Measurements from ENCODE around the gene IL17B. TPM values are rescaled to one million over a fixed set of nuclear protein-coding genes. Genes with fewer than 3 reads are reported as not detected.

IL17B gene
- total RNA-seq, 1 experiment from 2014 or later: not detected

DNA sequence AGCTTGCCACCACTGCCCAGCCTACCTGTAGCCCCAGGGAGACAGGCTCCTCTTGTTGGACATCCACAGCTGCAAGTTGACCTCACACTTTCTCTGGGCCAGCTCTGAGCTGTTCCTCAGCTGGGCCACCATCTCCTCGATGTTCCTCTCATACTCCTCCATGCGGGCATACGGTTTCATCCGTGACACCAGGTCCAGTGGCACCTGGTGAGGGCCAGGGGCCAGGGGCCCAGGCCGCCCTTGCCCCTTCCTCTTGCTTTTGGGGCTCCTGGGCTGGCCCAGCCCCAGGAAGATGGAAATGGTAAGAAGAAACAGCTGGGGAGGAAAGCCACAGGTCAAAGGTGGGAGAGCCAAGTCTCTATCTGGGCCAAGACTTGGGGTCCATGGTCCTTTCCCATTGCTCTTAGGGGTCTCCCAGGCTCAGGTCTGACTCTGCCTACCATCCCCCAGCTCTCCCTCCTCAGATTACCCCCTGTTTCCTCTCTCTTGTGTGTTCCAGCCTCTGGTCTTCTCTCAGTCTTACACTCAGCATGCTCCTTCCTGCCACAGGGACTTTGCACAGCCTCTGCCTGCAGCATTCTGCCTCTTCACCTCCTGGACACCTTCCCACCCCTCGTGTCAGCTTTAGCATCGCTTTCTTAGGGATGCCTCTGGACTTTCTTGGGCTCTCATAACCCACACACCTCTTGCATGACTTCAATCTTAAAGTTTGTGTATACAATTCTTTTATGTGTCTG, 2.2 kb downstream of the IL17B start:
- no peaks in the 10 kb centered on the region for H3K9me3 ChIP-seq
- POLR2A ChIA-PET: no interaction called here
- no peaks in the 10 kb centered on the region for H3K36me3 ChIP-seq (ENCODE audit: control insufficient read depth, insufficient read depth, low read length)
- Mint-ChIP-seq H3K9me3 (ENCODE audit: unreplicated experiment) (no peaks in the 10 kb centered on the region), H3K4me1 (ENCODE audit: low read depth, unreplicated experiment) (peaks cover 8% of the 10 kb centered on the region), H3K27ac (ENCODE audit: unreplicated experiment) (no peak overlapping the region), H3K36me3 (ENCODE audit: insufficient read depth, unreplicated experiment) (no peaks in the 10 kb centered on the region), H3K27me3 (ENCODE audit: insufficient read depth, unreplicated experiment) (no peaks in the 10 kb centered on the region), H3K4me3 (ENCODE audit: unreplicated experiment) (no peak overlapping the region)
- no peak for DNase-seq
- TF ChIP-seq, protein P1, sequence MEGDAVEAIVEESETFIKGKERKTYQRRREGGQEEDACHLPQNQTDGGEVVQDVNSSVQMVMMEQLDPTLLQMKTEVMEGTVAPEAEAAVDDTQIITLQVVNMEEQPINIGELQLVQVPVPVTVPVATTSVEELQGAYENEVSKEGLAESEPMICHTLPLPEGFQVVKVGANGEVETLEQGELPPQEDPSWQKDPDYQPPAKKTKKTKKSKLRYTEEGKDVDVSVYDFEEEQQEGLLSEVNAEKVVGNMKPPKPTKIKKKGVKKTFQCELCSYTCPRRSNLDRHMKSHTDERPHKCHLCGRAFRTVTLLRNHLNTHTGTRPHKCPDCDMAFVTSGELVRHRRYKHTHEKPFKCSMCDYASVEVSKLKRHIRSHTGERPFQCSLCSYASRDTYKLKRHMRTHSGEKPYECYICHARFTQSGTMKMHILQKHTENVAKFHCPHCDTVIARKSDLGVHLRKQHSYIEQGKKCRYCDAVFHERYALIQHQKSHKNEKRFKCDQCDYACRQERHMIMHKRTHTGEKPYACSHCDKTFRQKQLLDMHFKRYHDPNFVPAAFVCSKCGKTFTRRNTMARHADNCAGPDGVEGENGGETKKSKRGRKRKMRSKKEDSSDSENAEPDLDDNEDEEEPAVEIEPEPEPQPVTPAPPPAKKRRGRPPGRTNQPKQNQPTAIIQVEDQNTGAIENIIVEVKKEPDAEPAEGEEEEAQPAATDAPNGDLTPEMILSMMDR (IDR thresholded peaks at IDR 0.05; ENCODE audit: insufficient read depth in 1 of 2, low read depth in 1 of 2, low read length in 1 of 2, severe bottlenecking in 1 of 2, unreplicated experiment in 1 of 2): no peak
- CTCF ChIA-PET: interaction anchor here (1.7 kb wide), 1 partner anchor 9 kb away, joined by 7 read pairs; no protein-coding TSS in a partner anchor
- no peak overlapping the region for H3K4me3 ChIP-seq (ENCODE audit: low read depth, low read length)
- no TSS peak for BruUV-seq (replicated peaks)
- H3K4me1 ChIP-seq: 0 out of 2 replicates have a peak, but pooled peaks cover 6% of the 10 kb centered on the region
- intact Hi-C loops (cut with micrococcal nuclease; ENCODE audit: unreplicated experiment): no loop called here
- H3K27me3 ChIP-seq (replicated peaks; ENCODE audit: control insufficient read depth, insufficient read depth, low read length): no peaks in the 10 kb centered on the region

DNA sequence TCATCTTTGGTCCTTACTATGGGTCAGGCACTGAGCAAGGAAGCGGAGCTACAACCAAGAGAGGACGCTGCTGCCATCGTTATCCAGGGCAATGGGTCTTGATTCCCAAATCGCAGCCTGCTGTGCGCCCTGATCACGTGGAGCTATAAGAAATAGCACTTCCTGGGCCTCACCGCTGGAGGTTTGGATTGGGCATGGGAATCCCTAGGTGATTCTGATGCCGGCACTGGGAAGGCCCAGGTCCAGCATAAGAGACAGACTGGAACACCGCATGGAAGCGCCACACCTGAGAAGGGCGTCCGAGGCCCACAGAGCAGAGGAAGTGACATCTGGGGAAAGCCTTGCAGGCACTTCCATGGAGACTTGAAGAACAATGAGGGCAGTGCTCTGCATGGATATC, 3.0 kb downstream of the IL17B start:
- Histone ChIP-seq H3K27me3 (replicated peaks; ENCODE audit: control insufficient read depth, insufficient read depth, low read length) (no peaks in the 10 kb centered on the region), H3K36me3 (ENCODE audit: control insufficient read depth, insufficient read depth, low read length) (no peaks in the 10 kb centered on the region), H3K4me3 (ENCODE audit: low read depth, low read length) (no peak overlapping the region), H3K9me3 (no peaks in the 10 kb centered on the region), H3K4me1 (0 out of 2 replicates have a peak, but pooled peaks cover 6% of the 10 kb centered on the region)
- Mint-ChIP-seq H3K27ac (ENCODE audit: unreplicated experiment) (no peak overlapping the region), H3K4me1 (ENCODE audit: low read depth, unreplicated experiment) (no peaks in the 10 kb centered on the region), H3K9me3 (ENCODE audit: unreplicated experiment) (no peaks in the 10 kb centered on the region), H3K4me3 (ENCODE audit: unreplicated experiment) (no peak overlapping the region), H3K27me3 (ENCODE audit: insufficient read depth, unreplicated experiment) (no peaks in the 10 kb centered on the region), H3K36me3 (ENCODE audit: insufficient read depth, unreplicated experiment) (no peaks in the 10 kb centered on the region)
- CTCF ChIA-PET: interaction anchor here (1.7 kb wide), 1 partner anchor 8 kb away, joined by 7 read pairs; no protein-coding TSS in a partner anchor
- DNase-seq: no peak
- POLR2A ChIA-PET: no interaction called here
- intact Hi-C loops (cut with micrococcal nuclease; ENCODE audit: unreplicated experiment): no loop called here
- BruUV-seq (replicated peaks): no TSS peak
- TF ChIP-seq, protein P1 (IDR thresholded peaks at IDR 0.05; ENCODE audit: insufficient read depth in 1 of 2, low read depth in 1 of 2, low read length in 1 of 2, severe bottlenecking in 1 of 2, unreplicated experiment in 1 of 2): no peak

DNA sequence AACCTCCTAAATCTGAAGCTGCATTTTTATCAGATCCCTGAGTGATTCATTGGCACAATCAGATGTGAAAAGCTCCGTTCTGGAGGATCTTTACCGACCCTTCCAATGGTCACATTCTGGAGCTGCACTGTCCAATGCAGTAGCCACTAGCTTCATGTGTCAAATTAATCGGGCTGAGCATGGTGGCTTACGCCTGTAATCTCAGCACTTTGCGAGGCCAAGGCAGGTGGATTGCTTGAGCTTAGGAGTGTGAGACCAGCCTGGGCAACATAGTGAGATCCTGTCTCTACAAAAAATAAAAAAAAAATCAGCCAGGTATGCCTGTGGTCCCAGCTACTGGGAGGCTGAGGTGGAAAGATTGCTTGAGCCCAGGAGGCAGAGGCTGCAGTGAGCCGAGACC, 3.7 kb downstream of the IL17B start:
- TF ChIP-seq, protein P1 (IDR thresholded peaks at IDR 0.05; ENCODE audit: insufficient read depth in 1 of 2, low read depth in 1 of 2, low read length in 1 of 2, severe bottlenecking in 1 of 2, unreplicated experiment in 1 of 2): no peak

More for the DNA sequence above, 3.7 kb downstream of the IL17B start:
- no peaks in the 10 kb centered on the region for H3K9me3 Mint-ChIP-seq (ENCODE audit: unreplicated experiment)
- ChIA-PET CTCF (interaction anchor here (0.6 kb wide), 1 partner anchor 1877 kb away, joined by 3 read pairs; the partner anchor contains the start of gene GM2A), POLR2A (no interaction called here)
- no peaks in the 10 kb centered on the region for H3K9me3 ChIP-seq
- intact Hi-C loops (cut with micrococcal nuclease; ENCODE audit: unreplicated experiment): no loop called here
- no TSS peak for BruUV-seq (replicated peaks)
- H3K27ac Mint-ChIP-seq (ENCODE audit: unreplicated experiment): no peak overlapping the region
- H3K4me1 Mint-ChIP-seq (ENCODE audit: low read depth, unreplicated experiment): no peaks in the 10 kb centered on the region
- H3K4me3 Mint-ChIP-seq (ENCODE audit: unreplicated experiment): no peak overlapping the region
- H3K36me3 Mint-ChIP-seq (ENCODE audit: insufficient read depth, unreplicated experiment): no peaks in the 10 kb centered on the region
- no peaks in the 10 kb centered on the region for H3K27me3 ChIP-seq (replicated peaks; ENCODE audit: control insufficient read depth, insufficient read depth, low read length)
- H3K36me3 ChIP-seq (ENCODE audit: control insufficient read depth, insufficient read depth, low read length): no peaks in the 10 kb centered on the region
- 0 out of 2 replicates have a peak, but pooled peaks cover 2% of the 10 kb centered on the region for H3K4me1 ChIP-seq
- DNase-seq: no peak
- no peak overlapping the region for H3K4me3 ChIP-seq (ENCODE audit: low read depth, low read length)
- no peaks in the 10 kb centered on the region for H3K27me3 Mint-ChIP-seq (ENCODE audit: insufficient read depth, unreplicated experiment)
